ENCODE measurements around the gene NSL1. TPM values are rescaled to one million over a fixed set of nuclear protein-coding genes. Genes with fewer than 3 reads are reported as not detected.

NSL1 gene
- total RNA-seq, 2 donors from 2014 or later: 41.8 to 44.9 TPM

DNA sequence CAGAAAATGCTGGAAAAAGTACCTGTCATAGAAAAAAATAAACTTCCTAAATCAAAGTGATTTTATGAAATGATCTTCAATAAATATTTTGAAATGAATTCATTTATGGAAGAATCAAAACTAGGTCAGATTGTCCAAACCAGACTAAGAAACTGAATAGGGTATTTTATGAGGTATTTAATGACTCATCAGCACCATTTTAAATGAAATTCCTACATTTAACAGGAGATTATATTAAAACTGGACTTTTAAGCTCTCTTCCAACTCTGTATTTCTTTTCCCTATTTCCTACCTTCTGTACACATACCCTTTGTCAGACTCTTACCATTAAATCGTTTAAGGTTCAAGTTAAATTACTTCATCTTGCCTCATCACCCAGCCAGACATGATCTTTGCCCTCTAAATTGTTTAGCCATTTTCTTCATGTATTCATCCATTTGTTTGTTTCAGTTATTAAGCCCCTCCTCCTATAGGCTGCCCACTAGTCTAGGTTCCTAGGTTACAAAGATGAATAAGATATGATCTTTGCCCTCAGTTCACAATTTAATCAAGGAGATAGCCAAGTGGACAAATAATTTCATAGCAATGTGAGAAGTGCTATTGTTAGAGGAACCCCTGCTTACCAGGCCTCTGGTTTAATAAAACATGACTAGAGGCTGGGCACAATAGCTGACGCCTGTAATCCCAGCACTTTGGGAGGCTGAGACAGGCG lies 25.1 kb upstream of the NSL1 start:
- peaks cover 11% of the 10 kb centered on the region for H3K4me1 Mint-ChIP-seq (ENCODE audit: low read depth)
- peaks cover 5% of the 10 kb centered on the region for H3K27me3 Mint-ChIP-seq (ENCODE audit: low read depth)
- peaks cover 0 to 2% of the 10 kb centered on the region in 2 donors for H3K36me3 Mint-ChIP-seq (ENCODE audit: insufficient read depth in 2 of 2)
- ATAC-seq (replicated peaks in 1 of 2) (no peak), DNase-seq (no peak)
- no peak overlapping the region for H3K4me3 Mint-ChIP-seq
- H3K27ac Mint-ChIP-seq: no peak overlapping the region
- no peaks in the 10 kb centered on the region for H3K9me3 Mint-ChIP-seq

- H3K4me1 Mint-ChIP-seq (ENCODE audit: low read depth): peaks cover 5% of the 10 kb centered on the region
- ATAC-seq (replicated peaks in 1 of 2) (no peak), DNase-seq (no peak)
- no peak overlapping the region for H3K27ac Mint-ChIP-seq
- H3K27me3 Mint-ChIP-seq (ENCODE audit: low read depth): peaks cover 3% of the 10 kb centered on the region
- H3K36me3 Mint-ChIP-seq (ENCODE audit: insufficient read depth in 2 of 2): peaks cover 0 to 2% of the 10 kb centered on the region in 2 donors
- H3K9me3 Mint-ChIP-seq: no peaks in the 10 kb centered on the region
- H3K4me3 Mint-ChIP-seq: no peak overlapping the region
Measured at GRCh38 chr1:212814537-212815334, 23.2 kb upstream of the NSL1 start.

DNA sequence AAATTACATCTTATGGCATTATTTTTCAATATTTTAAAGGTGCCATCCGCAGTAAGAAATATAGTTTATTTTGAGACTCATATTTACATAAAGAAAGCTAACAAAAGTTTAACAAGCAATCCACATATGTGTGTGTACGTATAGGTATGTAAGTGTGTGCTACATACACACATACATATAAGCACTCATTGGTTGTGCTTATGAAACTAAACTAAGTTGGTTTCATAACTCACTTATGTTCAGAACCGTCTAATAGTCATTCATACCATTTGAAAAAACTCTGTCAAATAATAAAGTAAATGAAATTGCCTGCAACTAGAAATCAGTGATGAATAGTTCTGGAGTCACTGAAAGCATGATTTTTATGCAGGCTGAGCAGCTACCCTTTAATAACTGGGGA lies 14.2 kb upstream of the NSL1 start:
- DNase-seq: no peak
- H3K36me3 Mint-ChIP-seq (ENCODE audit: insufficient read depth in 2 of 2): peaks cover 2 to 5% of the 10 kb centered on the region in 2 donors
- H3K27ac Mint-ChIP-seq: no peak overlapping the region
- no peaks in the 10 kb centered on the region for H3K9me3 Mint-ChIP-seq
- no peaks in the 10 kb centered on the region for H3K27me3 Mint-ChIP-seq (ENCODE audit: low read depth)
- no peak for ATAC-seq (replicated peaks in 1 of 2)
- no peaks in the 10 kb centered on the region for H3K4me1 Mint-ChIP-seq (ENCODE audit: low read depth)
- no peak overlapping the region for H3K4me3 Mint-ChIP-seq

DNA sequence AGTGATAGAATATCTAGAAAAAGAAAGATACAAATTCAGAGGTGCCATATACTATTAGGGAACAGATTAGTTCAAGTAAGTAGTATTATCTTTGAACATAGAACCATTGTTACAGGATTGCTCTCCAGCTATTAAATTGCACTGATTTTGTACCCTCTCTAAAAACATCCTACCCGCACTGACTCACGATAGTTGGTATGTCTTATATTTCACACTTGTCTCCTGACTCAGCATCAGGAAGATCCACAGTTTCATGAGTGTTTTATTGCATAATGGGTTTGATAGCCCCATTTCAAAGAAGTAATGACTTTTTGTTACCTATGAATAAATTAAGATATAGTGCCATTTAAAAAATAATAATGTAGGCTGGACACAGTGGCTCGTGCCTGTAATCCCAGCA lies 6.1 kb upstream of the NSL1 start:
- Mint-ChIP-seq H3K4me3 (no peak overlapping the region), H3K27me3 (ENCODE audit: low read depth) (no peaks in the 10 kb centered on the region), H3K36me3 (ENCODE audit: insufficient read depth in 2 of 2) (peaks cover 9 to 15% of the 10 kb centered on the region in 2 donors), H3K9me3 (no peaks in the 10 kb centered on the region), H3K4me1 (ENCODE audit: low read depth) (peaks cover 20% of the 10 kb centered on the region), H3K27ac (no peak overlapping the region)
- no peak for ATAC-seq (replicated peaks in 1 of 2)
- DNase-seq: no peak

DNA sequence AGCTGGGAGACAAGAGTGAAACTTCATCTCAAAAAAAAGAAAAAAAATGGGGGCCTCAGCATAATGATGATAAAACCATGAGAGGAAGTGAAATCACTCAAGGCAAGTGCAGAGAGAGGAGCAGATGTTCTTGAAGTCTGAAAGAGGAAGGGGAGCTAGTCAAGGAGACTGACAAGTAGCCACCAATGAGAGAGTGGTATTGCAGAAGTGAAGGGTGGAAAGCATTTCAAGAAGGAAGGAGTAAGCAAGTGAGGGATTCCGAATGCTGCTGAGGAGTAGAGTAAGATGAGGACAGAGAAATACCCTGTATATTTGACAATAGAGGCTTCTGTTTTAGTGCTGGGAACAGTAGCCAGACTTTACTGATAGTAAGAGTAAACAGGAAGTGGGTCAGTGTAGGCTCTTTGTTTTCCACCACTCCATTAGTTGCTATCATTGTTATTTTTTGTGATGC lies 3.0 kb upstream of the NSL1 start:
- no peak overlapping the region for H3K27ac Mint-ChIP-seq
- H3K27me3 Mint-ChIP-seq (ENCODE audit: low read depth): no peaks in the 10 kb centered on the region
- peak overlapping the region in 1 of 2 donors; percentile 3 for H3K4me3 Mint-ChIP-seq
- peaks cover 9 to 21% of the 10 kb centered on the region in 2 donors for H3K36me3 Mint-ChIP-seq (ENCODE audit: insufficient read depth in 2 of 2)
- no peaks in the 10 kb centered on the region for H3K9me3 Mint-ChIP-seq
- H3K4me1 Mint-ChIP-seq (ENCODE audit: low read depth): peaks cover 36% of the 10 kb centered on the region
- ATAC-seq (replicated peaks in 1 of 2) (no peak), DNase-seq (no peak)

DNA sequence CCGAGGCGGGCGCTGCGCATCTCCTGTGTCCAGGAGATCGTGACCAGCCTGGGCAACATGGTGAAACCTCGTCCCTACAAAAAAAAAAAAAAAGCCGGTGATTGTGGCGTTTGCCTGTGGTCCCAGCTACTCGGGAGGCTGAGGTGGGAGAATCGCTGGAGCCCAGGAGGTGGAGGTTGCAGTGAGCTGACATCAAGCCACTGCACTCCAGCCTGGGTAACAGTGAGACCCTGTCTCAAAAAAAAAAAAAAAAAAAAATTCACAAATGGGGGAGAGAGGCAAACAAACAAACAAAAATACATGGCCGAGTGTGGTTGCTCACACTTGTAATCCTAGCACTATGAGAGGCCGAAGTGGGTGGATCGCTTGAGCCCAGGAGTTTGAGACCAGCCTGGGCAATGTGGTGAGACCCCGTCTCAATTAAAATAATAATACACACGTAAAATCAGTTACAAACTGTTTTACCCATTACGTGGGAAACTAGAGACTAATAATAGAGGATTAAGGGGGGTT lies 875 bp upstream of the NSL1 start:
- DNase-seq (no peak), ATAC-seq (replicated peaks in 1 of 2) (no peak)
- H3K27ac Mint-ChIP-seq: peak overlapping the region; percentile 99
- no peaks in the 10 kb centered on the region for H3K9me3 Mint-ChIP-seq
- H3K36me3 Mint-ChIP-seq (ENCODE audit: insufficient read depth in 2 of 2): peaks cover 5 to 16% of the 10 kb centered on the region in 2 donors
- no peaks in the 10 kb centered on the region for H3K27me3 Mint-ChIP-seq (ENCODE audit: low read depth)
- peaks cover 52% of the 10 kb centered on the region for H3K4me1 Mint-ChIP-seq (ENCODE audit: low read depth)
- peak overlapping the region; percentile 99 to 100 for H3K4me3 Mint-ChIP-seq

DNA sequence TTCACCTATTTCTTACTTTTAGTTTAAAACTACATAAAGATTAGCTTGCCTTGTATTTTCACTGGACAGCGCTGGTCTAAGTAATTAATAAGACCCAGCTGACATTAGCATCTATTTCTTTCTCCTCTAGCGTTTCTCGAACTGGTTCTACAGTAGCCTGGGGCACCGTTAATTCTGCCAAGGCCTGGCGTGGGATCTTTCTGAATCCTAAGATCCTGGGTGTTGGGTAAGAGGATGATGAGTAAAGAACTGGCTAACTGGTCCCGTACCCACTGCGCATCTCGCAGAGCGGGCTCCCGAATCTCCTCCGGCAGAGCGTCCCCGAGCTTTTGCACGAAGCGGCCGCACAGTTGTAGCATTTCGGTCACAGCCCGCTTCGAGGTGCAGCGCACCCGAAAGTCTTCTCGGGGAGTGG lies 309 bp downstream of the NSL1 start:
- H3K27ac Mint-ChIP-seq: peak overlapping the region; percentile 90
- peaks cover 59% of the 10 kb centered on the region for H3K4me1 Mint-ChIP-seq (ENCODE audit: low read depth)
- H3K27me3 Mint-ChIP-seq (ENCODE audit: low read depth): no peaks in the 10 kb centered on the region
- H3K36me3 Mint-ChIP-seq (ENCODE audit: insufficient read depth in 2 of 2): peaks cover 5 to 20% of the 10 kb centered on the region in 2 donors
- ATAC-seq (replicated peaks in 1 of 2) (peak; percentile 73 to 75), DNase-seq (no peak)
- peak overlapping the region; percentile 99 to 100 for H3K4me3 Mint-ChIP-seq
- no peaks in the 10 kb centered on the region for H3K9me3 Mint-ChIP-seq

DNA sequence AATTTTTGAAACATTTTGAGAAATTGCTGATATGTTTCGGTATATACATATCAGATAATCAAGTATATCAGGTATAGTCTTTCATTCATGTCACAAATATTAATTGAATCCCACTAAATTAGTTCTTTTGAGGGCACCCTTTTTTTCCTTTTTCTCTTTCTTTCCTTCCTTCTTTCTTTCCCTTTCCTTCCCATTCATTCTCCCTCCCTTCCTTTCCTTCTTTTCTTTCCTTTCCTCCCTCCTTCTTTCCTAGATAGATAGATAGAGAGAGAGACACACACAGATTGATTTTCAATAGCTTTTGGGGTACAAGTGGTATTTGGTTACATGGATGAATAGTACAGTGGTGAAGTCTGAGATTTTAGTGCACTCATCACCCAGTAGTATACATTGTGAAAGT lies 5.7 kb downstream of the NSL1 start:
- no peak for ATAC-seq (replicated peaks in 1 of 2)
- H3K27me3 Mint-ChIP-seq (ENCODE audit: low read depth): no peaks in the 10 kb centered on the region
- no peak overlapping the region for H3K27ac Mint-ChIP-seq
- peaks cover 70% of the 10 kb centered on the region for H3K4me1 Mint-ChIP-seq (ENCODE audit: low read depth)
- peaks cover 9 to 20% of the 10 kb centered on the region in 2 donors for H3K36me3 Mint-ChIP-seq (ENCODE audit: insufficient read depth in 2 of 2)
- H3K4me3 Mint-ChIP-seq: no peak overlapping the region
- no peak for DNase-seq
- no peaks in the 10 kb centered on the region for H3K9me3 Mint-ChIP-seq

DNA sequence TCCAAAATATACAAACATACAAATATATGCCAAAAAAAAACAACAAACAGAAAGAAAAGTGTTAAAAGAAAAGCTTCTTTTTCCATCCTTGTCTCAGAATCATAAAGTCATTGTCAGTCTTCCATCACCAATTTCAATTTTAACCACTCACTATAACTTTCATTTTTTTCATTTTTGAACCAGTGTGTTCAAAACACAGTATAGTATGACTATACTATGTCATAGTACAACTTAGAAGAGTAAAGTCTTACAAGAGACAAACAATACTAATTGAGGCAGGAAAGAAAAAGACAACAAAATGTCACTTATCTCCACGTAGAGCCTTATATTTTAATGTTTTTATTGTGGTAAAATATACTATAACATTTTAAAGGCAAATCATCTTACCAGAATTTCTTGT lies 7.6 kb downstream of the NSL1 start:
- H3K36me3 Mint-ChIP-seq (ENCODE audit: insufficient read depth in 2 of 2): peaks cover 9 to 20% of the 10 kb centered on the region in 2 donors

DNA sequence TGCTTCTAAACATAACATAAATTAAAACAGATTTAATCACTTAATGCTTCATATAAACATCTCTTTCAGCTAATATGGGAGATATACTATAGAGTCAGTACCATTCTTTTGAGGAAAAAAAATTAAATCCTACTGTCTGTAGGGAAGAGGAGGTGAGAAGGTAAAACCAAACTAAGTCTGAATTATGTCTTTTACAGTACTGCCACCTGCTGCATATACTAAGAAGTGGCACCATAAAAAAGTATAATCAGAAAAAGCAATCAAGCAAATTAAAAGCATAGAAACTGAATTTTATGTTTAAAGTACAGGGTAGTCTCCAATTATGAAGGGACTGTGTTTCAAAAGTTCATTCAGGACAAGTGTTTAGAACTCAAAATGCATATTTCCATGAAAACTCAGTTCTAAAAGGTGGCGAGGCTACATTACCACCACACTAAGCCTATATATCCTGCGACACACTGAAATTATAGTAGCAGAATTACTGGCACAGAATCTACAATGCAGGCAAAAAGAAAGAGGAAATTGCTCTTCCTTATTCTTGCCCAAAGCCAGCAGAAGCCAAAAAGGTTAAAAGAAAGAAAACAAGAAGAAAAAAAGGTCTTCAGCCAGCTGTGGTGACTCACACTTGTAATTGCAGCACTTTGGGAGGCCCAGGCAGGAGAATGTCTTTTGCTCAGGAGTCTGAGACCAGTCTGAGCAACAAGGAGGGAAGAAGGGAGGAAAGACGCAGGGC lies 9.0 kb downstream of the NSL1 start:
- ATAC-seq (replicated peaks in 1 of 2): peak; percentile 45 to 65
- Mint-ChIP-seq H3K9me3 (no peaks in the 10 kb centered on the region), H3K36me3 (ENCODE audit: insufficient read depth in 2 of 2) (peaks cover 9 to 20% of the 10 kb centered on the region in 2 donors), H3K4me3 (peak overlapping the region in 1 of 2 donors; percentile 61), H3K27me3 (ENCODE audit: low read depth) (no peaks in the 10 kb centered on the region), H3K4me1 (ENCODE audit: low read depth) (peaks cover 44% of the 10 kb centered on the region), H3K27ac (peak overlapping the region; percentile 86)
- no peak for DNase-seq

More for the DNA sequence above, 7.6 kb downstream of the NSL1 start:
- peak overlapping the region; percentile 52 for H3K27ac Mint-ChIP-seq
- no peaks in the 10 kb centered on the region for H3K9me3 Mint-ChIP-seq
- peak; percentile 72 to 87 for ATAC-seq (replicated peaks in 1 of 2)
- no peaks in the 10 kb centered on the region for H3K27me3 Mint-ChIP-seq (ENCODE audit: low read depth)
- peak overlapping the region in 1 of 2 donors; percentile 45 for H3K4me3 Mint-ChIP-seq
- no peak for DNase-seq
- peaks cover 55% of the 10 kb centered on the region for H3K4me1 Mint-ChIP-seq (ENCODE audit: low read depth)

GRCh38 chr1:212781225-212781624 lies 10.4 kb downstream of the NSL1 start:
- Mint-ChIP-seq H3K4me1 (ENCODE audit: low read depth) (peaks cover 36% of the 10 kb centered on the region), H3K36me3 (ENCODE audit: insufficient read depth in 2 of 2) (peaks cover 9 to 15% of the 10 kb centered on the region in 2 donors), H3K27me3 (ENCODE audit: low read depth) (no peaks in the 10 kb centered on the region), H3K4me3 (no peak overlapping the region), H3K9me3 (no peaks in the 10 kb centered on the region), H3K27ac (no peak overlapping the region)
- no peak for ATAC-seq (replicated peaks in 1 of 2)
- DNase-seq: no peak

DNA sequence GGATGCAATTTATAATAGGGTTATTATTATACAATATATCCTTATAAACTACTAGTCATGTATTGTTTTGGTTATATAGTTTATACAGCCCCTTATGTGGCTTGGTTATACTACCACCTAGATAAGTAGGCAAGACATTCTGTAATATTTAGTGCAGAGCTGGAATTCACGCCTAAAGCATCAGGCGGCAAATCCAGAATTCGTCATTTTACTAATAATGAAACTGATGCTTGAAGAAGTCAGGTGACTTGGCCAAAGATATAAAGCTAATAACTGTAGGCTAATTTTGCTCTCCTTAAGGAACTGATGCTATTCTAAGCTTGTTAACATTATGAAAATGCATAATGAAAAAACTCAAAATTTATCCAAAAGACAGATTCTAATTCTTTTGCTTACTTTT lies 10.8 kb downstream of the NSL1 start:
- Mint-ChIP-seq H3K4me3 (no peak overlapping the region), H3K36me3 (ENCODE audit: insufficient read depth in 2 of 2) (peaks cover 7 to 12% of the 10 kb centered on the region in 2 donors)
- no peak for DNase-seq

More for the DNA sequence above, 10.8 kb downstream of the NSL1 start:
- peaks cover 31% of the 10 kb centered on the region for H3K4me1 Mint-ChIP-seq (ENCODE audit: low read depth)
- no peaks in the 10 kb centered on the region for H3K27me3 Mint-ChIP-seq (ENCODE audit: low read depth)
- no peak for ATAC-seq (replicated peaks in 1 of 2)
- no peaks in the 10 kb centered on the region for H3K9me3 Mint-ChIP-seq
- H3K27ac Mint-ChIP-seq: no peak overlapping the region

Data from activated T-cell treated with anti-CD3 and anti-CD28 coated beads, Interleukin-2, amount 50 U/mL, for 72 hours (primary cell).